ENCODE measurements around the gene GATC. TPM values are rescaled to one million over a fixed set of nuclear protein-coding genes. Genes with fewer than 3 reads are reported as not detected.

The GATC gene
- total RNA-seq, result 32.0 and 33.8 TPM in 2 replicates
- long read RNA-seq, full-length matches to known transcripts, result 6 of 11 reads
- long read RNA-seq, partial matches to known transcripts, result 0 of 11 reads
- long read RNA-seq, other reads (novel, unspliced or antisense), result 5 of 11 reads

DNA sequence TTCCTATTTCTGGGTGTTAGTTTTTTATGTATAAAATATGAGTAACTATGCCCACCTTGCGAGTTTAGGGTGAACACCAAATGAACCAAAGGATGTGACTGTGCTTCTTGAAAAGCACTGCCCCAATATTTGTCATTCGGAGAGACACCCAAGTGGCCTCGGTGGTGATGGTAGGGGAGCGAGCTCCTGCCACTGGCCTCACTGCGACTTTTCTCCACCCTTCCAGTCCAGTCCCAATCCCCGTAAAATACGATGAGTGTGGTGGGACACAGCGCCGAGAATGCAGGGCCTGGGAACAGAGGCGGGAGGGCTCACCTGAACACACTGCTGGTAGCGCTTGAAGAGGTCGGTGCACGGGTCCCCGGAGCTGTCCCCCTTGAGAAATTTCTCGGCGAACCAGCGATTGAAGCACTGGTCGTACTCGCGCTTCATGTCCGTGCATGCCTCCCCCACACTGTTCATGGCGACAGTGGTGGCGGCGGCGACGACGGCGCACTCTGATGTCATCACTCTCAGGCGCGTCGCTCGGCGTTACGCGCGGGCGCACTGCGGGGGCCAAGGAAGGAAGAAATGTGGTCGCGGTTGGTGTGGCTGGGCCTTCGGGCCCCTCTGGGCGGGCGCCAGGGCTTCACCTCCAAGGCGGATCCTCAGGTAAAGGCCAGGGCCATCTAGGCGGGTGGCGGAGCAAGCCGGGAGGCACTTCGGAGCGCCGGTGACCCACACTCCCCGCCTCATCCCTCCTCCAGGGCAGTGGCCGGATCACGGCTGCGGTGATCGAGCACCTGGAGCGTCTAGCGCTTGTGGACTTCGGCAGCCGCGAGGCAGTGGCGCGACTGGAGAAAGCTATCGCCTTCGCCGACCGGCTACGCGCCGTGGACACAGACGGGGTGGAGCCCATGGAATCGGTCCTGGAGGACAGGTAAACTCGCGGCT lies at the start of gene GATC, which contains the start of gene TRIAP1:
Gene GATC, plus strand, starts transcription at position 534 of the 933 bp plus-strand sequence. Its CDS starts 37 bp downstream, at position 571.
Gene TRIAP1, minus strand, starts transcription at position 474 of the 933 bp plus-strand sequence. Its CDS starts 12 bp downstream, at position 462.
- H3K4me1 Mint-ChIP-seq, result peaks cover 31% of the 10 kb centered on the region
- H3K4me3 Mint-ChIP-seq, result peak within 1 kb of the TSS; percentile 95
- no peaks in the 10 kb centered on the region for H3K36me3 Mint-ChIP-seq (ENCODE audit: low read depth)
- TF ChIP-seq, protein P1, sequence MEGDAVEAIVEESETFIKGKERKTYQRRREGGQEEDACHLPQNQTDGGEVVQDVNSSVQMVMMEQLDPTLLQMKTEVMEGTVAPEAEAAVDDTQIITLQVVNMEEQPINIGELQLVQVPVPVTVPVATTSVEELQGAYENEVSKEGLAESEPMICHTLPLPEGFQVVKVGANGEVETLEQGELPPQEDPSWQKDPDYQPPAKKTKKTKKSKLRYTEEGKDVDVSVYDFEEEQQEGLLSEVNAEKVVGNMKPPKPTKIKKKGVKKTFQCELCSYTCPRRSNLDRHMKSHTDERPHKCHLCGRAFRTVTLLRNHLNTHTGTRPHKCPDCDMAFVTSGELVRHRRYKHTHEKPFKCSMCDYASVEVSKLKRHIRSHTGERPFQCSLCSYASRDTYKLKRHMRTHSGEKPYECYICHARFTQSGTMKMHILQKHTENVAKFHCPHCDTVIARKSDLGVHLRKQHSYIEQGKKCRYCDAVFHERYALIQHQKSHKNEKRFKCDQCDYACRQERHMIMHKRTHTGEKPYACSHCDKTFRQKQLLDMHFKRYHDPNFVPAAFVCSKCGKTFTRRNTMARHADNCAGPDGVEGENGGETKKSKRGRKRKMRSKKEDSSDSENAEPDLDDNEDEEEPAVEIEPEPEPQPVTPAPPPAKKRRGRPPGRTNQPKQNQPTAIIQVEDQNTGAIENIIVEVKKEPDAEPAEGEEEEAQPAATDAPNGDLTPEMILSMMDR (conservative IDR thresholded peaks at IDR 0.05), result no peak
- peak; percentile 77 for DNase-seq (ENCODE audit: low read depth, low spot score)
- no peaks in the 10 kb centered on the region for H3K9me3 Mint-ChIP-seq
- no peaks in the 10 kb centered on the region for H3K27me3 Mint-ChIP-seq (ENCODE audit: low read depth)
- H3K27ac Mint-ChIP-seq (ENCODE audit: unreplicated experiment), result peak within 1 kb of the TSS; percentile 98

GRCh38 chr12:120397824-120398540 lies 48.3 kb upstream of the GATC start:
- peak; percentile 76 for DNase-seq (ENCODE audit: low read depth, low spot score)
- H3K27ac Mint-ChIP-seq (ENCODE audit: unreplicated experiment), result peak overlapping the region; percentile 94
- no peaks in the 10 kb centered on the region for H3K9me3 Mint-ChIP-seq

DNA sequence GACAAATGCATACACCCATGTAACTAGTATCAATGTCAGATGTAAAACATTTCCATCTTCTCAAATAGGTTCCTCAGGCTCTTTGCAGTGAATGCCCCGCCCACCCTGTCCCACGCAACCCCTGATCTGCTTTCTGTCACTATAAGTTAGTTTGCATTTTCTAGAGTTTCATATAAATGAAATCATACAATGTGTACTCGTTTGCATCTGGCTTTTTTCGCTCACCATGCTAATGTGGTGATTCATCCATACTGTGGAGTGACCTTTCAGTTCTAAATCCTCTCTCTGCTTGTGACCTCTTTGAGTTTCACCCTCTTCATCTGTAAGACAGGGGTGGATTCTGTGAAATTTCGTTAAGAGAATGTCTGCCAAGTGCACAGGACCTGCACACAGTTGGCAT lies 46.7 kb upstream of the GATC start:
- peaks cover 68% of the 10 kb centered on the region for H3K4me1 Mint-ChIP-seq
- no peak for DNase-seq (ENCODE audit: low read depth, low spot score)
- no peaks in the 10 kb centered on the region for H3K36me3 Mint-ChIP-seq (ENCODE audit: low read depth)
- H3K27ac Mint-ChIP-seq (ENCODE audit: unreplicated experiment), result no peak overlapping the region
- TF ChIP-seq, protein P1 (conservative IDR thresholded peaks at IDR 0.05), result no peak
- H3K9me3 Mint-ChIP-seq, result no peaks in the 10 kb centered on the region
- no peaks in the 10 kb centered on the region for H3K27me3 Mint-ChIP-seq (ENCODE audit: low read depth)
- peak overlapping the region; percentile 8 for H3K4me3 Mint-ChIP-seq

More at GRCh38 chr12:120397824-120398540, 48.3 kb upstream of the GATC start:
- H3K4me3 Mint-ChIP-seq, result peak overlapping the region; percentile 57
- peaks cover 75% of the 10 kb centered on the region for H3K4me1 Mint-ChIP-seq
- TF ChIP-seq, protein P1 (conservative IDR thresholded peaks at IDR 0.05), result no peak
- H3K27me3 Mint-ChIP-seq (ENCODE audit: low read depth), result no peaks in the 10 kb centered on the region
- no peaks in the 10 kb centered on the region for H3K36me3 Mint-ChIP-seq (ENCODE audit: low read depth)

- TF ChIP-seq, protein P1 (conservative IDR thresholded peaks at IDR 0.05), result no peak
- peak overlapping the region; percentile 97 for H3K27ac Mint-ChIP-seq (ENCODE audit: unreplicated experiment)
- H3K4me1 Mint-ChIP-seq, result peaks cover 47% of the 10 kb centered on the region
- no peaks in the 10 kb centered on the region for H3K9me3 Mint-ChIP-seq
- H3K27me3 Mint-ChIP-seq (ENCODE audit: low read depth), result no peaks in the 10 kb centered on the region
- peak; percentile 56 for DNase-seq (ENCODE audit: low read depth, low spot score)
- H3K36me3 Mint-ChIP-seq (ENCODE audit: low read depth), result no peaks in the 10 kb centered on the region
- peak overlapping the region; percentile 78 for H3K4me3 Mint-ChIP-seq
Measured at GRCh38 chr12:120402217-120402616, 44.0 kb upstream of the GATC start.

GRCh38 chr12:120403869-120404268 lies 42.4 kb upstream of the GATC start:
- H3K4me3 Mint-ChIP-seq, result no peak overlapping the region

More at GRCh38 chr12:120403869-120404268, 42.4 kb upstream of the GATC start:
- H3K36me3 Mint-ChIP-seq (ENCODE audit: low read depth), result no peaks in the 10 kb centered on the region
- H3K27ac Mint-ChIP-seq (ENCODE audit: unreplicated experiment), result no peak overlapping the region
- TF ChIP-seq, protein P1 (conservative IDR thresholded peaks at IDR 0.05), result no peak
- peaks cover 38% of the 10 kb centered on the region for H3K4me1 Mint-ChIP-seq
- H3K9me3 Mint-ChIP-seq, result no peaks in the 10 kb centered on the region
- no peak for DNase-seq (ENCODE audit: low read depth, low spot score)
- H3K27me3 Mint-ChIP-seq (ENCODE audit: low read depth), result no peaks in the 10 kb centered on the region

All from neural crest cell (in vitro differentiated cells).